Mononuclear cell (primary cell): Measurements from ENCODE around the gene MAPK4. TPM values are rescaled to one million over a fixed set of nuclear protein-coding genes. Genes with fewer than 3 reads are reported as not detected.

Experiments used
- H3K27me3 ChIP-seq: 2 replicates; pipeline ENCODE4 v1.6.0; 2011; ENCODE audit warnings: low read length, control low read depth; ENCODE audit not compliant: insufficient read depth
- H3K4me1 ChIP-seq: 2 replicates; pipeline ENCODE4 v1.5.1; 2011; ENCODE audit warnings: mild to moderate bottlenecking, low read length, control low read depth; ENCODE audit not compliant: insufficient read depth
- H3K4me3 ChIP-seq: 2 replicates; pipeline ENCODE4 v1.5.1; 2011; ENCODE audit warnings: mild to moderate bottlenecking, low read length, moderate library complexity
- H3K9me3 ChIP-seq: 2 replicates; pipeline ENCODE4 v1.5.1; 2011; ENCODE audit warnings: low read depth, mild to moderate bottlenecking, control low read depth, low read length
- total RNA-seq: library from RNA; depleted of rRNA; stranded (reverse); fragments of >200 nt; gene quantifications from one replicate; pipeline ENCODE4 v1.2.3, GENCODE V29; 2012

MAPK4 gene
- total RNA-seq, 1 donor = not detected

DNA sequence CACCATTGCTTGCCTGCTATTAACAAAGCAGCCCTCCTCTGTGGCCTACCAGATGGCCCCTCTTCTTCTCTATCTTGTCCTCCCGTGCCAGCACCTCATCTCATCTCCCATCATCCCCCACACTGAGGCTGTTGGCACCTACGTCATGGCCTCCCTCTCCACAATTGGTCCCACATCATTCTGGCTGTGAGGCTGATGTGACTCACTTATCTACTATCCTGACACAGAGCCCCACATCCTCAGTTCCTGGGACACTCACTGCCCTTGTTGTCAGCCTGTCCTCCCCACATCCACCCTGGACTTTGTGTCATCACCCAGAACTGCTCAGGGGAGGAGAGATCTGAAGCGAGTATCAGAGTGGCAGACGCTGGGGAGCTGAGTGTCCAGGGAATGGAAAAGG is 157.0 kb downstream of the MAPK4 start:
- Histone ChIP-seq H3K4me1 (no peaks in the 10 kb centered on the region), H3K4me3 (no peak overlapping the region), H3K9me3 (no peaks in the 10 kb centered on the region), H3K27me3 (no peaks in the 10 kb centered on the region)

DNA sequence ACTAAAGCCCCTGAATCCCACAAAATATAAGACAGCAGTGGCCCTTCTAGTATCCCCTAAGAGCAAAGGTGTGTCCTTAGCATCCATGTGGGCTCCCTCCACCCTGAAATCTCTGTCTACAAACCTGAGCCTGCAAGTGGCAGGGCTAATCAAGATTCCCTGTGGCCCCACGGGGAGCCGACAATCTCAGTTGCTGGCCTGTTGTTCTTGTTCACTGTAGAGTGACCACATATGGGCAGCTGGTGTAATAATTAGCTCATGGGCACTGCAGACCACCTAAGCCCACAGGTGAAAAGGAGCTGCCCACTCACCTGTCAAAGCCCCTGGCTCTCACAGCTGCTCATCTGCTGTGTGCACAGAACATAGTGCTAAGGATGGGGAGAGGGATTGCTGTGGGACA is 157.7 kb downstream of the MAPK4 start:
- Histone ChIP-seq H3K9me3 (no peaks in the 10 kb centered on the region), H3K27me3 (no peaks in the 10 kb centered on the region)

DNA sequence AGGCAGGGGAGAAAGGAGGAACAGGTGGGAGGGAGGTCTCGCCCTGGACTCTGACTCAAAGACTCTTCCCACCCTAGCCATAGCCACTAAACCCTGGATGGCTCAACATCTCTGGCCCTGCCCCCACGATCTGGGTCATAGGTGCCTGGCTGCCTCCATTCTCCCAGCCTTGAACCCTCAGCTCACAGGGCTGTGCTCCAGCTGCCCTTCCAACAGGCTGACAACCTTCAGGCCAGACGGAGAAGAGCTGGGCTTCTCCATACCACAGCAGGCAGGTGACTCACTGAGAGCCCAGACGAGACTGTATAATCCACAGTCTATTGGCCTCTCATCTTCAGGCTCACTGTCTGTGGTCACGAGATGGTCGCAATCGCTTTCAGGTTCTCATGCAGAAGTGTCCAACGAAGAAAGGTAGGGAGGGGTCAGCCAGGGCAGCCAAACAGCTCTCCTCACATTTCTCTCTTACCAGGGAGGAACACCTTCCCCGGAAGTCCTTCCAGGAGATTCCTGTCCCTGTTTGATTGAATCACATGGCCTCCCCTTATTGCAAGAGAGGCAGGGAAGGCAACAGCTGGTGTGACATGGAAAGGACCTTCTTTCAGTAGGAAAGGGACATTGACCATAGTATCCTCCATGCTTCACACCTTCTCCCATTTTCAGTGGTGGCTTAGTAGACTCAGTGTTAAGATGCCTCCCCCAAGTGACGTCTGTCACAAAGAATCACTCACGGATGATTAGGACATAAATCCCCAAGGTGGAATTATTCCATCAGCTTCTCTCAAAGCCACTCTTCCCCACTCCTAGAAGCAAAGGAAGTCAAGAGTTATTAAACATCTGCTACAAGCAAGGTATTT is 159.8 kb downstream of the MAPK4 start:
- Histone ChIP-seq H3K4me1 (no peaks in the 10 kb centered on the region), H3K9me3 (no peaks in the 10 kb centered on the region), H3K4me3 (no peak overlapping the region), H3K27me3 (no peaks in the 10 kb centered on the region)

More for the DNA sequence above, 157.7 kb downstream of the MAPK4 start:
- no peaks in the 10 kb centered on the region for H3K4me1 ChIP-seq
- H3K4me3 ChIP-seq = no peak overlapping the region

DNA sequence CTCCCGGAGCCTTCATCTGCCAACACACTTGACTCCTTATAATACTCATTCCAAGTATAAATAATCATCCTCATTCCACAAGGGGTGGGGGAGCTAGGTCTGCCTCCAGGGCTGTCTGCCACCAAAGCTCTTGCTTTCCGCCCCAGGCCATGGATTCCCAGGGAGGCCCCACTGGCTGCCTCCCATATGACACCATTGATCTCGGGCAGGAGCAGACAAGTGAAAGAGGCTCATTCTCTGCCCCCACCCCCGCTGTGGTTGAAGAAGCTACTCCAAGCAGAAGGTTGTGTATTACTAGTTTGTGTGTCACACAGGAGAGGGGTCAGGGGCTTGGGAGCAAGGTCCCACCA is 160.4 kb downstream of the MAPK4 start:
- H3K27me3 ChIP-seq = no peaks in the 10 kb centered on the region
- H3K4me3 ChIP-seq = no peak overlapping the region
- no peaks in the 10 kb centered on the region for H3K9me3 ChIP-seq
- no peaks in the 10 kb centered on the region for H3K4me1 ChIP-seq

DNA sequence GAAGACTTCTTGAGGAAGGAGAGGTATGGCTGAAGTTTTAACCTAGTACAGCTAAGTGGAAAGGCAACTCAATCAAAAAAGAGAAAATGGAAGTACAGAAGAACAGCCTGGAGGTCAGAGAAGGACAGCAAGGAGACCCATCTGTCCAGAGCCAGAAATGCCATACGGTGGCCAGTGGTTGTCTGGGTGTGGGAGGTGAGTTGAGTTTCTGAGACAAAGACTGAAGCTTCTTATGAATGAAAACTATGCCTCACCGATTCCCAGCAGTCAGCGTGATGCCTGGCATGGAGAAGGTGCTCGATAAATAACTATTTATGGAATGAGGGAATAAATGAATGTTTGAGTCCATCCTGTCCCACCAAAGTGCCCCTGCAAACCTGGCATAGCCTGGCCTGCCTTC is 161.1 kb downstream of the MAPK4 start:
- H3K4me1 ChIP-seq = no peaks in the 10 kb centered on the region
- H3K4me3 ChIP-seq = no peak overlapping the region
- H3K27me3 ChIP-seq = no peaks in the 10 kb centered on the region
- H3K9me3 ChIP-seq = no peaks in the 10 kb centered on the region

DNA sequence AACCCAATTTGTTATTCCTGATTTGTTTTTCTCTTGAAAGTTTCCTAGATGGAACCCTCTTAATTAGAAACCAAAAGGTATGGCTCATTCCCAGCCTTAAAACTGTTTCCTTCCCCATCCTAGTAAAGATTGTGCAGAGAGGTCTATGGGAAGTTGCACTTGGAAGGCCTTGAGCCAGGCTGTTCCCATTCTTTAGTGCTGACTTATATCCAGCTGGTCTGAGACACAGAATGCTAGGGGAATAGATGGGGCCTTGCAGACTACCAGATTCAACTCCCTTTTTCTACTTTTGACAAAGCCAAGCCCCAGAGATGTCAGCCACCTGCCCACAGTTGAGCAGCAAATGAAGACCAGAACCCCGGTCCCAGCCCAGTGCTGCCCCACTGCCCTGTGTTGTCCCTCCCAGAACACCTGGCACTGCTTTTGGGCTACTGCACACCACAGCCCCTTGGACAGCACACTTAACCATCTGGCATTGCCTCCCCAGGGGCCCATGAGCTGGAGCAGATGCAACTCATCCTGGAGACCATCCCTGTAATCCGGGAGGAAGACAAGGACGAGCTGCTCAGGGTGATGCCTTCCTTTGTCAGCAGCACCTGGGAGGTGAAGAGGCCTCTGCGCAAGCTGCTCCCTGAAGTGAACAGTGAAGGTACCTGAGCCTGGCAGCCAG is 161.7 kb downstream of the MAPK4 start:
- H3K4me1 ChIP-seq = no peaks in the 10 kb centered on the region
- no peaks in the 10 kb centered on the region for H3K27me3 ChIP-seq
- no peak overlapping the region for H3K4me3 ChIP-seq
- H3K9me3 ChIP-seq = no peaks in the 10 kb centered on the region

DNA sequence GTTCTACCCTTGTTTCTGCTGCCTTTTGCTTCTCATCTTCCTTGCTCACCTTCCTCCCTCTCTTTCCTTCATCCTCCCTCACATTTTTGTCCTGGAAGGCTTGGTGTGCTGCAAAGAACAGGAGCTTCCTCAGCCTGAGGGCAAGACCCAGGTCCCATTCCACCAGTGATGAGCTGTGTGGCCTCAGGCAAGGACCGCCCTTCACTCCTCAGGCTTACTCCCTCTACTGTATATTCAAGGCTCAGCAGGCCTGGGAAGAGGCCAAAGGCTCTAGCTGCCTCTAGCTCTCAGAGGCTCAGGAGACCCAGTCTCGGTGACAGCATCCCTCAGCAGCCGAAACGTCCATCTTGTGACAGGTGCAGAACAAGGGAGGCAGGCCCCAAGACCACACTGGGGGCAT is 162.4 kb downstream of the MAPK4 start:
- H3K27me3 ChIP-seq = no peaks in the 10 kb centered on the region
- H3K9me3 ChIP-seq = no peaks in the 10 kb centered on the region
- no peaks in the 10 kb centered on the region for H3K4me1 ChIP-seq
- no peak overlapping the region for H3K4me3 ChIP-seq

DNA sequence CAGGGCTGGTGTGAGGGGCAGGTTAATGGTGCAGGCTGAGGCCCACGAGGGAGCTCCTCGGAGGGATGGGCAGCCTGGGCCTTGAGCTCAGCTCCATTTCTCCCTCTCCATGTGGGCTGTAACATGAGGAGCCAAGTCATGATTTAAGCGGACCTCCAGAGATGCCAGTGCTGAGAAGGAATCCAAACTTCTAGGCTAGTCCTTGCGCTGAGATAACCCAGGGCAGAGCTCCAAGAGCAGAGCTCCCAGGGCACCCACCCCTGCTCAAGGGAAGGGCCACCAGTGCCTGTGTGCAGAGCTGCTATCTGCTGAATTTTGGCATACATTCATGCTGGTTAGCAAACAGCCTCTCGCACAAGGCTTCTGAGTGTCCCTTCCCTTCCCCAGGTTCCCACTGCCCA is 164.9 kb downstream of the MAPK4 start:
- H3K4me3 ChIP-seq = no peak overlapping the region
- H3K27me3 ChIP-seq = no peaks in the 10 kb centered on the region
- H3K9me3 ChIP-seq = no peaks in the 10 kb centered on the region
- no peaks in the 10 kb centered on the region for H3K4me1 ChIP-seq

DNA sequence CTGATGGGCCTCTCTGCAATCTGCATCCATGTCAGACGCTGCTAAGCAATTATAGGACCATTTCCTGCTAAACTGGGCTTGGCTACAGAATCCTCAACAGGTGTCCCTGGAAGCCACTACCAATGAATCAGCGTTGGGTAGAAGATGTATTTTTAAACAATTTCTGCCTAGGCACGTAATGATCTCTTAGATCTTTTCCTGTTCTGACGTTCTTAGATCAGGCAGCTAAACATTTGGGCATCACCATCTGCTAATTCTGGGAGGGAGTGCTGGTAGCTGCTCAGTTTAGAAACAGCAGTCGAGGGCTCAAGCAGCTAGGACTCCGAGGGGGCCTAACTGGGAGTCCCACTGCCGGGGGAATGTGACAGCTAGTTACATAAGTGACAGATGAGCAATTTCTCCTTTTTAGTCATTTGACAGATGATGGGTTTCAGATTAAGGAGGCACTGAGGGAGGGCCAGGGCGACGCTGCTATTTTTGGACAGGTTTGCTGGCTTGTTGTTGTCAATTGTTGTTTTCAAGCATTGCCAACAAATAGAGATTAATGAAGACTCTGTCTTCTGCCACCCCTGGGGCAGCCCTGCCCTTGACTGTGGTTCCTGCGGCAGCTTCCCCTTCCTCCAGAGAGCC is 167.2 kb downstream of the MAPK4 start:
- Histone ChIP-seq H3K9me3 (no peaks in the 10 kb centered on the region), H3K4me3 (no peak overlapping the region), H3K27me3 (no peaks in the 10 kb centered on the region), H3K4me1 (no peaks in the 10 kb centered on the region)

DNA sequence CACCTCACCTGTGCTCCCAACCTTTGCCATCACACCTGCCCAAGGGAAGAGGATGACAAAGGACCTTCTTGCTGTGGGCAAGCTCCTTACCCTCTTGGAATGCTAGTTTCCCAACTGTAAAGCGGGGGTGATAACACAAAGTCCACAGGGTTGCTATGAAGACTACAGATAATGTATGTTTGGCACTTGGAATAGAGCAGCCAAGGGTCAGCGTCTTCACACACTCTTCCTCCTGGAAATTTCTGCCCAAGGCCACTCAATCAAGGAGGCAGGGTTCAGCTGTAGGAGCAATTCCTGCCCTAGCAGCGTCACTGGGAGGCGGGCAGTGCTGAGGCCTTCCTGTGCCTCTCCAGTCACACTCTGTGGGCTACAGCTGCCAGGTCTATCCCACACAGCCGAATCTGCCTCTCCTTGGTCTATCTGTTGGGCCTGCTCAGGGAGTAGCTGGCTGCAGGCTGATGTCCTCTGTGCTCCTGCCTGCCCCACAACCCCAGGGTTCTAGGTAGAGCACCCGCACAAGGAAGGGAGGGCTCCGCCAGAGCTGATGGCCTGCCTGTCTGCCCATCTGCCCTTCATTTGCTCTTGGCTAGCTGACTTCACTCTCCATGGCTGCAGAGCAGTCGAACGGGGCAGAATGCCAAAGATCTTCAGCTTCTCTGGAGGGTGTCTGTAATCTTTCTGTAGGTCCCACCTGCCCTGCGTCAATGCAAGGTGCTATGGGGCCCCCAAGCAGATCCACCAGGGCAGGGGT is 168.0 kb downstream of the MAPK4 start:
- Histone ChIP-seq H3K4me1 (no peaks in the 10 kb centered on the region), H3K27me3 (no peaks in the 10 kb centered on the region), H3K9me3 (no peaks in the 10 kb centered on the region), H3K4me3 (no peak overlapping the region)

DNA sequence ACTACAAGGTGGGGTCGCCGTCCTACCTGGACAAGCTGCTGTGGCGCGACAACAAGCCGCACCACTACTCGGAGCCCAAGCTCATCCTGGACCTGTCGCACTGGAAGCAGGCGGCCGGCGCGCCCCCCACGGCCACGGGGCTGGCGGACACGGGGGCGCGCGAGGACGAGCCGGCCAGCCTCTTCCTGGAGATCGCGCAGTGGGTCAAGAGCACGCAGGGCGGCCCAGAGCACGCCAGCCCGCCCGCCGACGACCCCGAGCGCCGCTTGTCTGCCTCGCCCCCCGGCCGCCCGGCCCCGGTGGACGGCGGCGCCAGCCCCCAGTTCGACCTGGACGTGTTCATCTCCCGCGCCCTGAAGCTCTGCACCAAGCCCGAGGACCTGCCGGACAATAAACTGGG is 169.5 kb downstream of the MAPK4 start:
- Histone ChIP-seq H3K9me3 (no peaks in the 10 kb centered on the region), H3K4me1 (no peaks in the 10 kb centered on the region), H3K27me3 (no peaks in the 10 kb centered on the region), H3K4me3 (no peak overlapping the region)

DNA sequence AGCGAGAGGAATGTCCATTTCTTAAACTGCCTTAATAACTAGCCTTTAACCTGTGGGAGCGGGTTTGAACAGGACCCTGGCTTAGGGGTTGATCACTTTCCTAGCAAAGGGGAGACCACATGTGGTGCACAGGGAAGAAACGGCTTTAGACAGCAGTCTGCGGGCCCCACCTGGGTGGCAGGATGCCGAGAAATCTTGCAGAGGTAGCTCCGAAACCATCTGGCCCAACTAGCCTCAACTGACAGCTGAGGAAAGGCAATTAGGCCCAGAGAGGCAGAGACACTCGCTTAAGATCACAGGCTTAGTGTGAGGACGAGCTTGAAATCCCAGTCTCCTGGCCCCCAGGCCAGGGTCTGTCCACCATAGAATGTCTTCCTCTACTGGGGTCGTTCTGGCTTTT is 170.1 kb downstream of the MAPK4 start:
- H3K27me3 ChIP-seq = no peaks in the 10 kb centered on the region
- no peaks in the 10 kb centered on the region for H3K9me3 ChIP-seq
- H3K4me1 ChIP-seq = no peaks in the 10 kb centered on the region
- no peak overlapping the region for H3K4me3 ChIP-seq

DNA sequence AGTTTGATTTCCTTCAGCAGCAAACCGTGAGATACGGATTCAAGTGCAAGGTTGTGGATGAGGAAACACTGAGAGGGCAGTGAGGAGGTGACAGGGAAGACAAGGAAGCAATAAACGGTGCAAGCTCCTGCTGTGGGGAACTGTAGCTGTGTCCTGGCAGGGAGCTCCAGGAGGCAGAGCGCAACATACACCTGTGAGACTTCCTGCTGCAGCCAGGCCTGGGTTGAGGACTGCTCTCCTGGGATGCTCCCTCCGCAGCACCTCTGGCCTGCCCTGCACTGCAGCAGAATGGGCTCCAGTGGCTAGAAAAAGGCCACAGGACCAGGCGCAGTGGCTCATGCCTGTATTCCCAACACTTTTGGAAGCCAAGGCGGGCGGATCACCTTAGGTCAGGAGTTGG is 174.5 kb downstream of the MAPK4 start:
- Histone ChIP-seq H3K4me1 (no peaks in the 10 kb centered on the region), H3K27me3 (no peaks in the 10 kb centered on the region), H3K4me3 (no peak overlapping the region), H3K9me3 (no peaks in the 10 kb centered on the region)

DNA sequence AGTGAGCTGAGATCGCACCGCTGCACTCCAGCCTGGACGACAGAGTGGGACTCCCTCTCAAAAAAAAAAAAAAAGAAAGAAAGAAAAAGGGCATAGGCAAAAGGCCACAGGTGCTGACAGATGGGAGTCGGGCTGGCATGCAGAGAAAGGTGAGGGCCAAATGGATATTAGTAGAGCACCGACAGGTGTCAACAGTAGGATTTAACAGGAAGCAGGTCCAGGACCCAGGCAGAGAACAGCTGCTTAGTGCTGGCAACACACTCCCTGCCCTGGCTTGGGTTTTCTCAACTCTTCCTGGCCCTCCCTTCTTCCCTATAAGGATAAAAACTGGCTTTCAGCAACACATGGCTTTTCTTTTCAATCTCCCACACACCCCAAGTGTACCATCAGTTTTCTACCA is 175.0 kb downstream of the MAPK4 start:
- H3K4me3 ChIP-seq = no peak overlapping the region
- H3K4me1 ChIP-seq = no peaks in the 10 kb centered on the region
- H3K27me3 ChIP-seq = no peaks in the 10 kb centered on the region
- no peaks in the 10 kb centered on the region for H3K9me3 ChIP-seq

DNA sequence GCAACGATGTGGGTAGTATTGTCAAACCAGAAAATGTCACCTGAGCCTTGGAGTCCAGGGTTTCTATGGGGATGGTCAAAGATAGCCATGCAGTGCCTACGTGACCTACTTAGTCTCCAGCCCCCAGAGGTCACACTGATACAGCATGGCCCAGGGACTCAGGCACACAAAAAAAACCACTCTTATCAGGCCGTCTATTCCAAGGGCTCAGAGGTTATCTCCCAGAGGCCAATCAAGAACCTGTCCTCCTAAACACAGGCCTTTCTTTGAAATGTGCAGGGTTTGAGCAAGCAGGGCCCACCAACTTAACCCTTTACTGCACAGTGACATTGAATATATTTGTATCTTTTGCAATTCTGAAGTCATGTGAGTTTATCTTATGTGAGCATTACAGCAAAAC is 177.2 kb downstream of the MAPK4 start:
- Histone ChIP-seq H3K4me3 (no peak overlapping the region), H3K4me1 (no peaks in the 10 kb centered on the region), H3K27me3 (no peaks in the 10 kb centered on the region), H3K9me3 (no peaks in the 10 kb centered on the region)
